ENCODE measurements around the gene TMEM18.

Gene TMEM18

GRCh38 chr2:696999-697627 is 19.9 kb upstream of the TMEM18 start:
- H3K4me3 ChIP-seq (ENCODE audit: low read depth in 1 of 2, low read length in 1 of 2): no peak overlapping the region

DNA sequence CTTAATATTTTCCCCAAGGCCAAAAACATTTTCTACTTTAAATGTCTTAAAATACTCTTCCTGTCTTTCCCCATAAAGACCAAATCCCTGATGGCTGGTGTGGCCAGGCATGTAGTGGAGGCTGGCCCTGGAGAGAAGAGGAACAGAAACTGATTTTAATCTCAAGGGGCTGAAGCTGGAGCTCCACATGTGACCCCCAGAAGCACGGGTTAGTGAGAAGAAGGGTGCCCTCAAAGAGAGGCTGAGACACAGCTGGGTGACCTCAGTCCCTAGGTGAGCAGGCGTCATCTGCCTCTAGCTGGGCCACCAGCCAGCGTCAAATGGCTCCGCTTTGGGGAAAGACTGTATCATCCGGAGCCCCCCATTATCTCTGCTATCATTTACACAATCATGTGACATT is 19.3 kb upstream of the TMEM18 start:
- H3K27ac ChIP-seq: no peak overlapping the region
- no peak overlapping the region for H3K4me3 ChIP-seq (ENCODE audit: low read depth in 1 of 2, low read length in 1 of 2)
- H3K4me1 ChIP-seq (ENCODE audit: control insufficient read depth in 1 of 2, insufficient read depth in 1 of 2, low read depth in 1 of 2, low read length in 1 of 2): no peaks in the 10 kb centered on the region
- TF ChIP-seq, protein P1, sequence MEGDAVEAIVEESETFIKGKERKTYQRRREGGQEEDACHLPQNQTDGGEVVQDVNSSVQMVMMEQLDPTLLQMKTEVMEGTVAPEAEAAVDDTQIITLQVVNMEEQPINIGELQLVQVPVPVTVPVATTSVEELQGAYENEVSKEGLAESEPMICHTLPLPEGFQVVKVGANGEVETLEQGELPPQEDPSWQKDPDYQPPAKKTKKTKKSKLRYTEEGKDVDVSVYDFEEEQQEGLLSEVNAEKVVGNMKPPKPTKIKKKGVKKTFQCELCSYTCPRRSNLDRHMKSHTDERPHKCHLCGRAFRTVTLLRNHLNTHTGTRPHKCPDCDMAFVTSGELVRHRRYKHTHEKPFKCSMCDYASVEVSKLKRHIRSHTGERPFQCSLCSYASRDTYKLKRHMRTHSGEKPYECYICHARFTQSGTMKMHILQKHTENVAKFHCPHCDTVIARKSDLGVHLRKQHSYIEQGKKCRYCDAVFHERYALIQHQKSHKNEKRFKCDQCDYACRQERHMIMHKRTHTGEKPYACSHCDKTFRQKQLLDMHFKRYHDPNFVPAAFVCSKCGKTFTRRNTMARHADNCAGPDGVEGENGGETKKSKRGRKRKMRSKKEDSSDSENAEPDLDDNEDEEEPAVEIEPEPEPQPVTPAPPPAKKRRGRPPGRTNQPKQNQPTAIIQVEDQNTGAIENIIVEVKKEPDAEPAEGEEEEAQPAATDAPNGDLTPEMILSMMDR (IDR thresholded peaks at IDR 0.05): no peak
- no peaks in the 10 kb centered on the region for H3K9me3 ChIP-seq
- peaks cover 16% of the 10 kb centered on the region for H3K27me3 ChIP-seq
- H3K36me3 ChIP-seq: no peaks in the 10 kb centered on the region

More at GRCh38 chr2:696999-697627, 19.9 kb upstream of the TMEM18 start:
- Histone ChIP-seq H3K9me3 (no peaks in the 10 kb centered on the region), H3K27me3 (peaks cover 16% of the 10 kb centered on the region), H3K27ac (no peak overlapping the region), H3K36me3 (no peaks in the 10 kb centered on the region), H3K4me1 (ENCODE audit: control insufficient read depth in 1 of 2, insufficient read depth in 1 of 2, low read depth in 1 of 2, low read length in 1 of 2) (no peaks in the 10 kb centered on the region)
- TF ChIP-seq, protein P1 (IDR thresholded peaks at IDR 0.05): no peak

- TF ChIP-seq, protein P1 (IDR thresholded peaks at IDR 0.05): no peak
- Histone ChIP-seq H3K4me1 (ENCODE audit: control insufficient read depth in 1 of 2, insufficient read depth in 1 of 2, low read depth in 1 of 2, low read length in 1 of 2) (no peaks in the 10 kb centered on the region), H3K27me3 (peaks cover 18% of the 10 kb centered on the region), H3K27ac (no peak overlapping the region), H3K4me3 (ENCODE audit: low read depth in 1 of 2, low read length in 1 of 2) (no peak overlapping the region), H3K36me3 (no peaks in the 10 kb centered on the region), H3K9me3 (no peaks in the 10 kb centered on the region)
Measured at GRCh38 chr2:694906-695510, 17.8 kb upstream of the TMEM18 start.

DNA sequence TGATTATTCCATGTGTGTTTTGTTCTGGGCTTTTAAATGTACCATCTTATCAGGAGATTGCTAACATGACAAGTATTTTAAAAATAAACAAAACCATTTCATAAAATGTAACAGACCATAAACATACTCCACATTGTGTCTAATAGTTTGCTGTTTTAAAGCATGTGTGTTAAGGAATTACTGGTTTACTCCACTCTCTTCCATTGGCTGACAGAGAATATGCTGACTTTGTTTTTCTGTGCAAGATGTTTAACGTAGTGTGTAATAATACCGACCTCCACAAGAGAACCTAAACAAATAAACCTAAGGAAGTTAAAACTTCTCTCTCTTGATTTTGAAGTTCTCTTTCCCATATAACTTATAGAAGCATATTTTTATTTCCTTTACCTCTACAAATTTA is 17.0 kb upstream of the TMEM18 start:
- no peak overlapping the region for H3K27ac ChIP-seq
- no peaks in the 10 kb centered on the region for H3K36me3 ChIP-seq
- TF ChIP-seq, protein P1 (IDR thresholded peaks at IDR 0.05): no peak
- H3K4me1 ChIP-seq (ENCODE audit: control insufficient read depth in 1 of 2, insufficient read depth in 1 of 2, low read depth in 1 of 2, low read length in 1 of 2): no peaks in the 10 kb centered on the region
- H3K27me3 ChIP-seq: peaks cover 22% of the 10 kb centered on the region
- H3K4me3 ChIP-seq (ENCODE audit: low read depth in 1 of 2, low read length in 1 of 2): no peak overlapping the region
- H3K9me3 ChIP-seq: no peaks in the 10 kb centered on the region

DNA sequence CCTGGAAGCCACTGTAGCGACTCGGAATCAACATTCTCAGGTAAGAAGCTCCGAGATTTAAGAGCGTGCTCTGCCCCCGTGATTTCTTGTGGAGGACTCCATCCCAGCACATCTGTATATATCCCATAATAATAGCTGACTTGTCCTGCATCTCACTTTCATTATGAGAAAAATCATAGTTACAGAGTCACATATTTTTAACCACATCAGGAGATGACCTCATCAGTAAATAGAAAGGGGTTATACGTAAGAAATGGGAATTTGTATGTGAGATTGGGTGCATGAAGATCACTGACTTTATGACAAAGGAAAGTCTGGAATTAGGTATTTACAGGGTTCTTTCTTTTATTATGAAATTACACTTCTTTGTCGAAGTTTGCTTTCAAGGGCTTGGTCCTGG is 16.4 kb upstream of the TMEM18 start:
- Histone ChIP-seq H3K27ac (no peak overlapping the region), H3K27me3 (peaks cover 27% of the 10 kb centered on the region), H3K4me3 (ENCODE audit: low read depth in 1 of 2, low read length in 1 of 2) (no peak overlapping the region), H3K9me3 (no peaks in the 10 kb centered on the region), H3K4me1 (ENCODE audit: control insufficient read depth in 1 of 2, insufficient read depth in 1 of 2, low read depth in 1 of 2, low read length in 1 of 2) (no peaks in the 10 kb centered on the region), H3K36me3 (no peaks in the 10 kb centered on the region)
- TF ChIP-seq, protein P1 (IDR thresholded peaks at IDR 0.05): no peak

Data from neutrophil (primary cell).